K562 (cell line): Measurements from ENCODE around the gene GPATCH4. TPM values are rescaled to one million over a fixed set of nuclear protein-coding genes. Genes with fewer than 3 reads are reported as not detected.
A peak's percentile ranks its signal among the peaks of the same experiment; 100 is the strongest.

Source experiments
- ATF4 ChIP-seq: fragments of 450-650 bp; formaldehyde crosslinking; IDR thresholded peaks from 2 replicates; pipeline ENCODE4 v1.4.0; 2022; ENCODE audit warnings: mild to moderate bottlenecking, moderate library complexity
- CHCHD3 ChIP-seq: fragments of 250-450 bp; sonication (Bioruptor Pico); IDR thresholded peaks from 2 replicates; pipeline ENCODE4 v2.1.2; 2022; ENCODE audit warnings: mild to moderate bottlenecking
- CREB1 ChIP-seq, 2 experiments: sonication (generic) in 1 of 2; formaldehyde crosslinking in 1 of 2; IDR thresholded peaks; 2 replicates each; pipeline versions ENCODE4 v1.6.1 to v1.8.0; 2012 to 2022; ENCODE audit warnings: inconsistent platforms in 1 of 2, mild to moderate bottlenecking in 1 of 2, missing genetic modification reagents in 1 of 2, moderate library complexity in 1 of 2
- KLF13 ChIP-seq: fragments of 450-650 bp; IDR thresholded peaks from 2 replicates; pipeline ENCODE4 v1.6.1; 2016; ENCODE audit warnings: missing genetic modification characterization, low read depth, mild to moderate bottlenecking, missing compliant biosample characterization, moderate library complexity, borderline replicate concordance
- MGA ChIP-seq: fragments of 450-650 bp; IDR thresholded peaks from 2 replicates; pipeline ENCODE4 v1.6.1; 2016; ENCODE audit warnings: mild to moderate bottlenecking, moderate library complexity
- PKNOX1 ChIP-seq: fragments of 450-650 bp; IDR thresholded peaks from 2 replicates; pipeline ENCODE4 v1.6.1; 2016
- ZNF239 ChIP-seq: fragments of 250-450 bp; sonication (Bioruptor Pico); IDR thresholded peaks from 2 replicates; pipeline ENCODE4 v1.4.0; 2020; ENCODE audit warnings: mild to moderate bottlenecking
- ZNF41 ChIP-seq: fragments of 250-450 bp; sonication (Bioruptor Pico); conservative IDR thresholded peaks from 2 replicates; pipeline ENCODE4 v1.4.0; 2020; ENCODE audit warnings: mild to moderate bottlenecking
- polyA plus RNA-seq, 8 experiments: library from polyadenylated mRNA; depleted of rRNA in 4 of 8; stranded (reverse) in 5 of 8; unstranded in 3 of 8; fragments of >200 nt; fragmentation: Nextera tagmentation in 2 of 8; fragmentation: Illumina TruSeq in 1 of 8; extraction: Ambion mirVana in 2 of 8; extraction: Trizol in 1 of 8; gene quantifications; 2 replicates each; pipeline versions ENCODE4 v1.2.1 to v1.2.3, GENCODE V29; 2011 to 2014; ENCODE audit warnings: inconsistent platforms in 1 of 8, missing spikeins in 1 of 8
- total RNA-seq, 7 experiments: library from RNA; depleted of rRNA in 6 of 7; stranded (reverse); fragments of >200 nt in 6 of 7; fragmentation: Illumina TruSeq in 2 of 7; extraction: Trizol in 2 of 7; gene quantifications; 2 replicates each; pipeline versions ENCODE4 v1.2.1 to v1.2.3, GENCODE V29; 2011 to 2021; ENCODE audit warnings: low replicate concordance in 1 of 7

The GPATCH4 gene
- total and polyA plus RNA-seq, 9 of the 15 experiments (the other 6 are each of a cell fraction or from before 2014, with no cell fraction given) = 43.7 to 105 (median 76.5) TPM

- no peak for TF ChIP-seq KLF13 (tag)
- TF ChIP-seq MGA = no peak
- no peak for TF ChIP-seq ATF4 (CRISPR knock-in tag)
- TF ChIP-seq PKNOX1 = peak; percentile 34; the same call in 1 of the 2 replicates
- no peak for TF ChIP-seq CHCHD3 (CRISPR knock-in tag)
- no peak for TF ChIP-seq CREB1 (IDR thresholded peaks at IDR 0.05)
- TF ChIP-seq CREB1 (CRISPR knock-in tag; IDR thresholded peaks at IDR 0.05) = no peak
- no peak for TF ChIP-seq ZNF41
- no peak for TF ChIP-seq ZNF239 (CRISPR knock-in tag)
Measured at GRCh38 chr1:156590326-156591180, 10.7 kb downstream of the GPATCH4 start (continued).
